ENCODE measurements around the gene GGCX. TPM values are rescaled to one million over a fixed set of nuclear protein-coding genes. Genes with fewer than 3 reads are reported as not detected.

Gene GGCX
- total RNA-seq, 3 donors from 2014 or later (not counting 1 experiment from before 2014, with no cell fraction given), result 21.3 to 21.7 (median 21.4) TPM

GRCh38 chr2:85537600-85538506, 23.4 kb downstream of the GGCX start:
- Mint-ChIP-seq H3K36me3 (peaks cover 15% of the 10 kb centered on the region), H3K4me3 (peak overlapping the region; percentile 95), H3K27me3 (ENCODE audit: low read depth in 2 of 2) (no peaks in the 10 kb centered on the region), H3K27ac (peak overlapping the region; percentile 89 to 90), H3K9me3 (no peaks in the 10 kb centered on the region), H3K4me1 (peaks cover 33 to 44% of the 10 kb centered on the region in 2 donors)
- DNase-seq (peak in 1 of 2 donors; percentile 47), ATAC-seq (no peak)
- intact Hi-C loops (cut with micrococcal nuclease), result loop anchor here (5.0 kb wide), 1 partner anchor 131 kb away; no protein-coding TSS in a partner anchor
- 2% methylated on average over 35 of the region's 35 CpGs for WGBS (ENCODE audit: insufficient coverage)
- Histone ChIP-seq H3K27me3 (ENCODE audit: control insufficient read depth, insufficient read depth, low read length) (no peaks in the 10 kb centered on the region), H3K4me1 (ENCODE audit: control insufficient read depth, insufficient read depth, low read length) (peaks cover 23% of the 10 kb centered on the region), H3K27ac (ENCODE audit: low read length) (peak overlapping the region; percentile 94), H3K4me3 (ENCODE audit: low read length) (peak overlapping the region; percentile 90), H3K9me3 (ENCODE audit: control insufficient read depth, insufficient read depth, low read length) (no peaks in the 10 kb centered on the region), H3K36me3 (ENCODE audit: control insufficient read depth, insufficient read depth, low read length) (peaks cover 20% of the 10 kb centered on the region)
- TF ChIP-seq, protein P1, sequence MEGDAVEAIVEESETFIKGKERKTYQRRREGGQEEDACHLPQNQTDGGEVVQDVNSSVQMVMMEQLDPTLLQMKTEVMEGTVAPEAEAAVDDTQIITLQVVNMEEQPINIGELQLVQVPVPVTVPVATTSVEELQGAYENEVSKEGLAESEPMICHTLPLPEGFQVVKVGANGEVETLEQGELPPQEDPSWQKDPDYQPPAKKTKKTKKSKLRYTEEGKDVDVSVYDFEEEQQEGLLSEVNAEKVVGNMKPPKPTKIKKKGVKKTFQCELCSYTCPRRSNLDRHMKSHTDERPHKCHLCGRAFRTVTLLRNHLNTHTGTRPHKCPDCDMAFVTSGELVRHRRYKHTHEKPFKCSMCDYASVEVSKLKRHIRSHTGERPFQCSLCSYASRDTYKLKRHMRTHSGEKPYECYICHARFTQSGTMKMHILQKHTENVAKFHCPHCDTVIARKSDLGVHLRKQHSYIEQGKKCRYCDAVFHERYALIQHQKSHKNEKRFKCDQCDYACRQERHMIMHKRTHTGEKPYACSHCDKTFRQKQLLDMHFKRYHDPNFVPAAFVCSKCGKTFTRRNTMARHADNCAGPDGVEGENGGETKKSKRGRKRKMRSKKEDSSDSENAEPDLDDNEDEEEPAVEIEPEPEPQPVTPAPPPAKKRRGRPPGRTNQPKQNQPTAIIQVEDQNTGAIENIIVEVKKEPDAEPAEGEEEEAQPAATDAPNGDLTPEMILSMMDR (IDR thresholded peaks at IDR 0.05), result no peak

DNA sequence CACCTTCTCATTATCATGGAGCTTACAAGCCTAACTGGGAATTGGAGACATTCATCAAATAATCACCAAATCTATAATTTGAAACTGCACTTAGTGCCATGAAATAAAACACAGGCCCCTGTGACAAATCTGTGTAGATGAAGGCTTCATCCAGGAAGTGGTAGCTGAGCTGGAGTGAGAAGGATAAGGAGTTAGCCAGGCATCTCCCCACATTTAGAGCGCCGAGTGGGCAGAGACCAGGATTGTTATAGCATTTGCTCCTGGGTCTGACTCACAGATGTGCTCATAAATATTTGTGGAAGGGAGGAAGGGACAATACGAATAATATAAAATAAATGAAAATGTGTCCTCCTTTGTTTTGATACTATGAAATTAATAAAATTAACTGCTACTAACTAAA, 24.8 kb downstream of the GGCX start:
- intact Hi-C loops (cut with micrococcal nuclease), result loop anchor here (5.0 kb wide), 1 partner anchor 129 kb away; no protein-coding TSS in a partner anchor
- H3K9me3 Mint-ChIP-seq, result no peaks in the 10 kb centered on the region
- peaks cover 6% of the 10 kb centered on the region for H3K36me3 ChIP-seq (ENCODE audit: control insufficient read depth, insufficient read depth, low read length)
- no peak overlapping the region for H3K4me3 ChIP-seq (ENCODE audit: low read length)
- H3K27ac ChIP-seq (ENCODE audit: low read length), result no peak overlapping the region
- H3K27me3 ChIP-seq (ENCODE audit: control insufficient read depth, insufficient read depth, low read length), result no peaks in the 10 kb centered on the region
- DNase-seq (no peak), ATAC-seq (no peak)
- peaks cover 1% of the 10 kb centered on the region for H3K36me3 Mint-ChIP-seq
- H3K9me3 ChIP-seq (ENCODE audit: control insufficient read depth, insufficient read depth, low read length), result no peaks in the 10 kb centered on the region
- TF ChIP-seq, protein P1 (IDR thresholded peaks at IDR 0.05), result no peak
- no peaks in the 10 kb centered on the region for H3K27me3 Mint-ChIP-seq (ENCODE audit: low read depth in 2 of 2)
- peaks cover 23% of the 10 kb centered on the region for H3K4me1 ChIP-seq (ENCODE audit: control insufficient read depth, insufficient read depth, low read length)
- no peak overlapping the region for H3K4me3 Mint-ChIP-seq
- no peak overlapping the region for H3K27ac Mint-ChIP-seq
- 94% methylated on average over 2 of the region's 3 CpGs for WGBS (ENCODE audit: insufficient coverage)
- H3K4me1 Mint-ChIP-seq, result peaks cover 25 to 35% of the 10 kb centered on the region in 2 donors

GRCh38 chr2:85534881-85535280, 26.4 kb downstream of the GGCX start:
- intact Hi-C loops (cut with micrococcal nuclease), result loop anchor here (5.0 kb wide), 1 partner anchor 128 kb away; no protein-coding TSS in a partner anchor
- H3K27ac Mint-ChIP-seq, result no peak overlapping the region
- 70% methylated on average over 3 of the region's 3 CpGs for WGBS (ENCODE audit: insufficient coverage)

More at GRCh38 chr2:85534881-85535280, 26.4 kb downstream of the GGCX start:
- Mint-ChIP-seq H3K4me1 (peaks cover 12 to 19% of the 10 kb centered on the region in 2 donors), H3K9me3 (no peaks in the 10 kb centered on the region), H3K4me3 (no peak overlapping the region), H3K36me3 (no peaks in the 10 kb centered on the region), H3K27me3 (ENCODE audit: low read depth in 2 of 2) (no peaks in the 10 kb centered on the region)
- H3K4me3 ChIP-seq (ENCODE audit: low read length), result no peak overlapping the region
- no peaks in the 10 kb centered on the region for H3K27me3 ChIP-seq (ENCODE audit: control insufficient read depth, insufficient read depth, low read length)
- H3K4me1 ChIP-seq (ENCODE audit: control insufficient read depth, insufficient read depth, low read length), result peaks cover 15% of the 10 kb centered on the region
- no peak overlapping the region for H3K27ac ChIP-seq (ENCODE audit: low read length)
- ATAC-seq (no peak), DNase-seq (no peak)
- no peaks in the 10 kb centered on the region for H3K36me3 ChIP-seq (ENCODE audit: control insufficient read depth, insufficient read depth, low read length)
- TF ChIP-seq, protein P1 (IDR thresholded peaks at IDR 0.05), result no peak
- no peaks in the 10 kb centered on the region for H3K9me3 ChIP-seq (ENCODE audit: control insufficient read depth, insufficient read depth, low read length)

Data from natural killer cell (primary cell).